Inferior parietal cortex (tissue), 1 donor: Measurements from ENCODE around the gene MORF4L1.
"Not testable (repeated sequence)": the region's sequence is repeated elsewhere in the genome, so short reads cannot be mapped to it uniquely, and the experiment has no call there.

ENCODE experiments used
- DNase-seq: peaks from one replicate; pipeline ENCODE4 v3.0.0-alpha.2; 2016; ENCODE audit errors: extremely low spot score

Gene MORF4L1

GRCh38 chr15:78872155-78872971 lies at the start of gene MORF4L1:
MORF4L1 (plus strand) TSS chr15:78872890; CDS start chr15:78873018, 128 bp downstream.
- DNase-seq: peak; percentile 88

GRCh38 chr15:78828920-78829319 lies 43.8 kb upstream of the MORF4L1 start:
- DNase-seq: no peak

GRCh38 chr15:78830514-78831228 lies 42.0 kb upstream of the MORF4L1 start:
- no peak for DNase-seq

GRCh38 chr15:78831229-78832207 lies 41.2 kb upstream of the MORF4L1 start:
- no peak for DNase-seq

GRCh38 chr15:78836333-78836732 lies 36.4 kb upstream of the MORF4L1 start:
- no peak for DNase-seq

GRCh38 chr15:78837131-78837530 lies 35.6 kb upstream of the MORF4L1 start:
- no peak for DNase-seq

- no peak for DNase-seq
Measured at GRCh38 chr15:78837543-78837942, 35.1 kb upstream of the MORF4L1 start.

GRCh38 chr15:78838489-78838888 lies 34.2 kb upstream of the MORF4L1 start:
- DNase-seq: no peak

- DNase-seq: not testable (repeated sequence)
Measured at GRCh38 chr15:78839151-78839550, 33.5 kb upstream of the MORF4L1 start.

GRCh38 chr15:78840661-78841375 lies 31.9 kb upstream of the MORF4L1 start:
- DNase-seq: no peak

GRCh38 chr15:78841376-78841706 lies 31.3 kb upstream of the MORF4L1 start:
- DNase-seq: no peak

- DNase-seq: no peak
Measured at GRCh38 chr15:78841891-78842290, 30.8 kb upstream of the MORF4L1 start.

- no peak for DNase-seq
Measured at GRCh38 chr15:78842519-78842918, 30.2 kb upstream of the MORF4L1 start.

- DNase-seq: not testable (repeated sequence)
Measured at GRCh38 chr15:78846906-78847305, 25.8 kb upstream of the MORF4L1 start.

GRCh38 chr15:78847387-78847906 lies 25.2 kb upstream of the MORF4L1 start:
- DNase-seq: not testable (repeated sequence)

- no peak for DNase-seq
Measured at GRCh38 chr15:78850352-78850751, 22.3 kb upstream of the MORF4L1 start.

GRCh38 chr15:78850941-78851755 lies 21.5 kb upstream of the MORF4L1 start:
- DNase-seq: peak; percentile 55

- DNase-seq: no peak
Measured at GRCh38 chr15:78853500-78853899, 19.2 kb upstream of the MORF4L1 start.

GRCh38 chr15:78854833-78855372 lies 17.8 kb upstream of the MORF4L1 start:
- no peak for DNase-seq

GRCh38 chr15:78855746-78856145 lies 16.9 kb upstream of the MORF4L1 start:
- DNase-seq: no peak
